ENCODE measurements around the gene ILDR1.

GRCh38 chr3:121981473-121981872, 40.6 kb downstream of the ILDR1 start:
- TF ChIP-seq, protein P1, sequence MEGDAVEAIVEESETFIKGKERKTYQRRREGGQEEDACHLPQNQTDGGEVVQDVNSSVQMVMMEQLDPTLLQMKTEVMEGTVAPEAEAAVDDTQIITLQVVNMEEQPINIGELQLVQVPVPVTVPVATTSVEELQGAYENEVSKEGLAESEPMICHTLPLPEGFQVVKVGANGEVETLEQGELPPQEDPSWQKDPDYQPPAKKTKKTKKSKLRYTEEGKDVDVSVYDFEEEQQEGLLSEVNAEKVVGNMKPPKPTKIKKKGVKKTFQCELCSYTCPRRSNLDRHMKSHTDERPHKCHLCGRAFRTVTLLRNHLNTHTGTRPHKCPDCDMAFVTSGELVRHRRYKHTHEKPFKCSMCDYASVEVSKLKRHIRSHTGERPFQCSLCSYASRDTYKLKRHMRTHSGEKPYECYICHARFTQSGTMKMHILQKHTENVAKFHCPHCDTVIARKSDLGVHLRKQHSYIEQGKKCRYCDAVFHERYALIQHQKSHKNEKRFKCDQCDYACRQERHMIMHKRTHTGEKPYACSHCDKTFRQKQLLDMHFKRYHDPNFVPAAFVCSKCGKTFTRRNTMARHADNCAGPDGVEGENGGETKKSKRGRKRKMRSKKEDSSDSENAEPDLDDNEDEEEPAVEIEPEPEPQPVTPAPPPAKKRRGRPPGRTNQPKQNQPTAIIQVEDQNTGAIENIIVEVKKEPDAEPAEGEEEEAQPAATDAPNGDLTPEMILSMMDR (conservative IDR thresholded peaks at IDR 0.05; ENCODE audit: low read depth in 2 of 2): no peak
- TF ChIP-seq POLR2AphosphoS5 (IDR thresholded peaks at IDR 0.05; ENCODE audit: low read depth) (no peak), EZH2 (IDR thresholded peaks at IDR 0.05; ENCODE audit: low read depth, unreplicated experiment) (no peak), EZH2phosphoT487 (IDR thresholded peaks at IDR 0.05; ENCODE audit: unreplicated experiment) (no peak)
